ENCODE measurements around the gene CTXND1. TPM values are rescaled to one million over a fixed set of nuclear protein-coding genes. Genes with fewer than 3 reads are reported as not detected.

CTXND1 gene
- total RNA-seq, 3 donors from 2014 or later (not counting 1 experiment from before 2014, with no cell fraction given): not detected

DNA sequence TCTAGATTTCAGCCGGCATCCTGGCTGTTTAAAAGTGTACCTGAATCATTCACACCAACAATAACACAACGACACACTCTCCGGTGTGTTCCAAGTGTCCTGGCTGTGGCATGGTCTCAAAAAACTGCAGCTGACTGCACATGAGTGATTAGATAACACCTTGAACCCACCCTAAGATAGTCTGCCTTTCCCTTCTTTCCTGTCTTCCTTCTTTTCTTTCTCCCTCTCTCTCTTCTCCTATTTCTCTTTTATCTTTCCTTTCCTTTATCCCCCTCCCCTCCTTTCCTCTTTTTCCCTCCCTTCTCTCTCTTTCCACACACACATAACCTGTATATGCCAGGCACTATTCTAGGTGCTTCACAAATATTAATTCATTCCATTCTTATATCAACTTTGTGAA, 100.4 kb downstream of the CTXND1 start:
- Mint-ChIP-seq H3K27me3 (ENCODE audit: low read depth in 2 of 2) (no peaks in the 10 kb centered on the region), H3K27ac (peak overlapping the region; percentile 3 to 81), H3K36me3 (no peaks in the 10 kb centered on the region), H3K4me3 (peak overlapping the region; percentile 87), H3K4me1 (peaks cover 21 to 25% of the 10 kb centered on the region in 2 donors), H3K9me3 (no peaks in the 10 kb centered on the region)
- ATAC-seq: no peak
- Histone ChIP-seq H3K36me3 (ENCODE audit: control insufficient read depth, insufficient read depth, low read length) (no peaks in the 10 kb centered on the region), H3K4me1 (ENCODE audit: control insufficient read depth, insufficient read depth, low read length) (peaks cover 29% of the 10 kb centered on the region), H3K27me3 (ENCODE audit: control insufficient read depth, insufficient read depth, low read length) (no peaks in the 10 kb centered on the region), H3K27ac (ENCODE audit: low read length) (peak overlapping the region; percentile 65), H3K9me3 (ENCODE audit: control insufficient read depth, insufficient read depth, low read length) (no peaks in the 10 kb centered on the region), H3K4me3 (ENCODE audit: low read length) (no peak overlapping the region)
- intact Hi-C loops (cut with micrococcal nuclease): no loop called here
- DNase-seq: no peak
- no peak for TF ChIP-seq CTCF (IDR thresholded peaks at IDR 0.05)
- WGBS (ENCODE audit: insufficient coverage): 98% methylated on average over 3 of the region's 3 CpGs

DNA sequence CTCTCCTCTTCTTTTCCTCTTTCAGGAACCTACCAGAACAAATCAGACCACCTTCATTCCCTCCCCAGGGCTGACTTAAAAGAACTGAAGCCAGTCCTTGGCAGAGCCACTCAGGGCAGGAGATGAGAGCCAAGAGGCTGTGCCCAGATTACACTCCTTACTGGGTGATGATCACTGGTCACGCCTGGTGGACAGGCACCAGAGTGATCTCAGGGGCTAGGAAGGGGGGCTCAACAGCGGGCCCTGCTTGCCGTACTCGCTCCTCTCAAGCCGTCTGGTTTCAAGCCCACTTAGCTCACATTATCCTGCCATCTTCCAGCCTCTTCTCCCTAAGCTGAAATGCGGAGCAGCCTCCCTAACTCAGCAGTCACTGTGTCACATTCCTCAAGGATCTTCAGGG, 100.9 kb downstream of the CTXND1 start:
- WGBS (ENCODE audit: insufficient coverage): 96% methylated on average over 6 of the region's 6 CpGs
- Mint-ChIP-seq H3K9me3 (no peaks in the 10 kb centered on the region), H3K27me3 (ENCODE audit: low read depth in 2 of 2) (no peaks in the 10 kb centered on the region), H3K4me1 (peaks cover 21 to 25% of the 10 kb centered on the region in 2 donors), H3K4me3 (peak overlapping the region; percentile 87), H3K27ac (peak overlapping the region in 1 of 2 donors; percentile 81), H3K36me3 (no peaks in the 10 kb centered on the region)
- no peak for ATAC-seq
- no peaks in the 10 kb centered on the region for H3K36me3 ChIP-seq (ENCODE audit: control insufficient read depth, insufficient read depth, low read length)
- H3K4me3 ChIP-seq (ENCODE audit: low read length): no peak overlapping the region
- H3K27ac ChIP-seq (ENCODE audit: low read length): no peak overlapping the region
- no peak for TF ChIP-seq CTCF (IDR thresholded peaks at IDR 0.05)
- H3K4me1 ChIP-seq (ENCODE audit: control insufficient read depth, insufficient read depth, low read length): peaks cover 29% of the 10 kb centered on the region
- DNase-seq: no peak
- intact Hi-C loops (cut with micrococcal nuclease): no loop called here
- no peaks in the 10 kb centered on the region for H3K9me3 ChIP-seq (ENCODE audit: control insufficient read depth, insufficient read depth, low read length)
- H3K27me3 ChIP-seq (ENCODE audit: control insufficient read depth, insufficient read depth, low read length): no peaks in the 10 kb centered on the region

Other genes with a start within 250 kb of the CTXND1 start
- 100 to 1,000 TPM; 145 to 150 (median 148) TPM for gene ZFAND6, start 192.5 kb downstream of the CTXND1 start, total RNA-seq
- gene FAH, start 99.2 kb downstream of the CTXND1 start, total RNA-seq: 10 to 100 TPM; 12.4 to 14.1 (median 13.5) TPM
- gene ARNT2, start 152.2 kb upstream of the CTXND1 start, total RNA-seq: not detected